SK-N-SH (cell line): ENCODE results near the gene CCDC68. TPM values are rescaled to one million over a fixed set of nuclear protein-coding genes. Genes with fewer than 3 reads are reported as not detected.

ENCODE experiments used
- CTCF ChIA-PET: fragments of 300-600, 350-600 bp; formaldehyde crosslinking; extraction: SDS; loops from one replicate; lab custom pipeline; 2021; lab: Yijun Ruan, JAX
- POLR2A ChIA-PET: fragments of 350-600 bp; sonication (Branson Sonifier 250); formaldehyde crosslinking; extraction: SDS; loops from one replicate; lab custom pipeline; 2020; ENCODE audit warnings: antibody characterized with exemption, inconsistent platforms; lab: Yijun Ruan, JAX
- DNase-seq: peaks from one replicate; pipeline ENCODE4 v3.0.0; 2012
- H2AFZ ChIP-seq: fragments of 200-600 bp; sonication (generic); 2 replicates; pipeline ENCODE4 v1.8.1; 2016; ENCODE audit warnings: antibody characterized with exemption, mild to moderate bottlenecking, low read depth
- H3F3A ChIP-seq: fragments of 200-600 bp; sonication (generic); replicated peaks from 2 replicates; pipeline ENCODE3; 2016; ENCODE audit warnings: antibody characterized with exemption, mild to moderate bottlenecking; ENCODE audit not compliant: insufficient read depth
- H3K27ac ChIP-seq, 2 experiments: fragments of 200-500 bp in 1 of 2; fragments of 200-600 bp in 1 of 2; sonication (Bioruptor generic) in 1 of 2; sonication (generic), shearing (Covaris generic) in 1 of 2; 2 replicates each; pipeline versions ENCODE4 v1.5.1 to v1.6.1; 2014 to 2016; ENCODE audit warnings: low read depth in 2 of 2, inconsistent platforms in 1 of 2, low read length in 1 of 2, mild to moderate bottlenecking in 1 of 2, mixed read lengths in 1 of 2
- H3K27me3 ChIP-seq: fragments of 200-600 bp; sonication (generic), shearing (Covaris generic); 2 replicates; pipeline ENCODE4 v1.6.1; 2016; ENCODE audit warnings: mixed run types; ENCODE audit not compliant: insufficient read depth
- H3K36me3 ChIP-seq, 2 experiments: fragments of 200-500 bp in 1 of 2; fragments of 200-600 bp in 1 of 2; sonication (Bioruptor generic) in 1 of 2; sonication (generic) in 1 of 2; replicated peaks in 1 of 2; 2 replicates each; pipeline versions ENCODE3 to v1.5.1; 2014 to 2016; ENCODE audit warnings: low read length in 1 of 2, mild to moderate bottlenecking in 1 of 2; ENCODE audit not compliant: insufficient read depth in 2 of 2, control insufficient read depth in 1 of 2
- H3K4me1 ChIP-seq, 2 experiments: fragments of 200-500 bp in 1 of 2; fragments of 200-600 bp in 1 of 2; sonication (Bioruptor generic) in 1 of 2; sonication (generic), shearing (Covaris generic) in 1 of 2; 2 replicates each; pipeline versions ENCODE4 v1.5.1 to v1.6.1; 2014 to 2016; ENCODE audit warnings: low read depth in 1 of 2, low read length in 1 of 2, mixed run types in 1 of 2; ENCODE audit not compliant: insufficient read depth in 2 of 2, control insufficient read depth in 1 of 2
- H3K4me2 ChIP-seq: fragments of 200-600 bp; sonication (generic), shearing (Covaris generic); 2 replicates; pipeline ENCODE4 v1.6.1; 2017; ENCODE audit warnings: mixed run types
- H3K4me3 ChIP-seq, 2 experiments: fragments of 200-500 bp in 1 of 2; fragments of 200-600 bp in 1 of 2; sonication (Bioruptor generic) in 1 of 2; sonication (generic), shearing (Covaris generic) in 1 of 2; 2 replicates each; pipeline versions ENCODE4 v1.5.1 to v1.8.1; 2014 to 2016; ENCODE audit warnings: low read depth in 2 of 2, inconsistent platforms in 1 of 2, low read length in 1 of 2, mild to moderate bottlenecking in 1 of 2, mixed read lengths in 1 of 2, moderate library complexity in 1 of 2
- H3K79me2 ChIP-seq: fragments of 200-600 bp; sonication (generic); 2 replicates; pipeline ENCODE4 v1.8.1; 2017; ENCODE audit warnings: mild to moderate bottlenecking; ENCODE audit not compliant: insufficient read depth
- H3K9ac ChIP-seq: fragments of 200-600 bp; sonication (generic); 2 replicates; pipeline ENCODE4 v1.6.1; 2017; ENCODE audit warnings: mixed run types
- H3K9me2 ChIP-seq: fragments of 200-600 bp; sonication (generic); 2 replicates; pipeline ENCODE4 v1.6.1; 2017; ENCODE audit warnings: mixed run types
- H3K9me3 ChIP-seq: fragments of 200-600 bp; sonication (generic); 2 replicates; pipeline ENCODE4 v1.6.1; 2017; ENCODE audit warnings: mixed run types, mild to moderate bottlenecking, moderate library complexity
- H4K20me1 ChIP-seq: fragments of 200-600 bp; sonication (generic); 2 replicates; pipeline ENCODE4 v1.6.1; 2017; ENCODE audit warnings: mild to moderate bottlenecking, mixed run types; ENCODE audit not compliant: insufficient read depth
- FOSL2 ChIP-seq: IDR thresholded peaks from 2 replicates; pipeline ENCODE4 v1.4.0; 2012; ENCODE audit warnings: low read depth, mild to moderate bottlenecking, moderate library complexity, borderline replicate concordance
- FOXM1 ChIP-seq: IDR thresholded peaks from 2 replicates; pipeline ENCODE4 v1.4.0; 2012; ENCODE audit warnings: low read depth, mild to moderate bottlenecking
- MAX ChIP-seq: IDR thresholded peaks from 2 replicates; pipeline ENCODE4 v1.4.0; 2012; ENCODE audit warnings: low read depth
- MEF2A ChIP-seq: IDR thresholded peaks from 2 replicates; pipeline ENCODE4 v1.4.0; 2012; ENCODE audit warnings: low read depth, borderline replicate concordance
- RAD21 ChIP-seq: IDR thresholded peaks from 2 replicates; pipeline ENCODE4 v1.6.1; 2012; ENCODE audit warnings: mild to moderate bottlenecking, low read length
- REST ChIP-seq: IDR thresholded peaks from 2 replicates; pipeline ENCODE4 v1.6.1; 2012; ENCODE audit warnings: mild to moderate bottlenecking, low read depth, low read length, moderate library complexity
- RXRA ChIP-seq: IDR thresholded peaks from 2 replicates; pipeline ENCODE4 v1.4.0; 2012; ENCODE audit warnings: low read depth, mild to moderate bottlenecking, borderline replicate concordance
- SIN3A ChIP-seq: IDR thresholded peaks from 2 replicates; pipeline ENCODE4 v1.6.1; 2012; ENCODE audit warnings: low read depth, mild to moderate bottlenecking, low read length, moderate library complexity, borderline replicate concordance
- SMC3 ChIP-seq: IDR thresholded peaks from 2 replicates; pipeline ENCODE4 v1.6.1; 2012; ENCODE audit warnings: low read depth, low read length, improper control_type of control experiment
- TEAD4 ChIP-seq: IDR thresholded peaks from 2 replicates; pipeline ENCODE4 v1.4.0; 2012; ENCODE audit warnings: mild to moderate bottlenecking, borderline replicate concordance; ENCODE audit not compliant: insufficient read depth
- USF1 ChIP-seq: IDR thresholded peaks from 2 replicates; pipeline ENCODE4 v1.4.0; 2012; ENCODE audit warnings: low read depth, borderline replicate concordance
- YY1 ChIP-seq: IDR thresholded peaks from 2 replicates; pipeline ENCODE4 v1.4.0; 2012; ENCODE audit warnings: low read depth, mild to moderate bottlenecking
- ZBTB33 ChIP-seq: IDR thresholded peaks from 2 replicates; pipeline ENCODE4 v1.4.0; 2012; ENCODE audit warnings: low read depth, borderline replicate concordance
- WGBS: methylation state at CpG from one replicate; pipeline ENCODE4 v1.1.6; 2017; ENCODE audit warnings: low lambda C conversion rate; 5-methylcytosine and 5-hydroxymethylcytosine counted together
- polyA plus RNA-seq, 3 experiments: library from polyadenylated mRNA; depleted of rRNA; stranded (reverse); fragments of >200 nt; gene quantifications; 2 replicates each; pipeline ENCODE4 v1.2.3, GENCODE V29; 2012

Gene CCDC68
- polyA plus RNA-seq, 1 of the 3 experiments (the other 2 are of a cell fraction), result not detected

- H3K27ac ChIP-seq, result no peak overlapping the region
- ChIA-PET CTCF (no interaction called here), POLR2A (no interaction called here)
- H3K4me1 ChIP-seq, result peaks cover 2 to 4% of the 10 kb centered on the region in 2 experiments; a peak in 2 of 4 replicates
- TF ChIP-seq USF1 (no peak), YY1 (no peak), FOXM1 (no peak), SIN3A (no peak)
- H3K9me3 ChIP-seq, result no peaks in the 10 kb centered on the region
- H3K9ac ChIP-seq, result no peak overlapping the region
- H4K20me1 ChIP-seq, result no peaks in the 10 kb centered on the region
- WGBS, result 94% methylated on average over 2 of the region's 2 CpGs
- no peaks in the 10 kb centered on the region for H3K36me3 ChIP-seq
- H3K9me2 ChIP-seq, result no peaks in the 10 kb centered on the region
- H3K79me2 ChIP-seq, result no peaks in the 10 kb centered on the region
- no peak overlapping the region for H2AFZ ChIP-seq
- no peaks in the 10 kb centered on the region for H3F3A ChIP-seq
- no peak overlapping the region for H3K4me2 ChIP-seq
- H3K27me3 ChIP-seq, result no peaks in the 10 kb centered on the region
- H3K4me3 ChIP-seq, result no peak overlapping the region
- no peak for DNase-seq
These were observed 70.9 kb downstream of the CCDC68 start for GRCh38 chr18:54888378-54888777.

- no peaks in the 10 kb centered on the region for H3K9me3 ChIP-seq
- no peaks in the 10 kb centered on the region for H3K27me3 ChIP-seq
- POLR2A ChIA-PET, result no interaction called here
- no peak for DNase-seq
- H3K36me3 ChIP-seq, result no peaks in the 10 kb centered on the region
- H3K4me3 ChIP-seq, result no peak overlapping the region
- no peak for TF ChIP-seq SMC3
- no peak for TF ChIP-seq RAD21
- no peak for TF ChIP-seq MAX
- no peak for TF ChIP-seq TEAD4
- no peak for TF ChIP-seq ZBTB33
- no peak for TF ChIP-seq FOSL2
- TF ChIP-seq RXRA, result no peak
- no peak for TF ChIP-seq REST
- no peak for TF ChIP-seq MEF2A
- H2AFZ ChIP-seq, result no peak overlapping the region
- WGBS, result 81% methylated on average over 6 of the region's 6 CpGs
- no peaks in the 10 kb centered on the region for H3K9me2 ChIP-seq
- no peaks in the 10 kb centered on the region for H4K20me1 ChIP-seq
- no peak overlapping the region for H3K4me2 ChIP-seq
- H3K9ac ChIP-seq, result no peak overlapping the region
- no peak overlapping the region for H3K27ac ChIP-seq
- H3F3A ChIP-seq, result no peaks in the 10 kb centered on the region
- H3K79me2 ChIP-seq, result no peaks in the 10 kb centered on the region
- CTCF ChIA-PET, result interaction anchor here (1.3 kb wide), 1 partner anchor 35 kb away, joined by 3 read pairs; no protein-coding TSS in a partner anchor
- peaks cover 1 to 15% of the 10 kb centered on the region in 2 experiments; a peak in 3 of 4 replicates for H3K4me1 ChIP-seq
These were observed 75.3 kb downstream of the CCDC68 start for GRCh38 chr18:54883816-54884604.
